HCT116 (cell line): ENCODE measurements around the gene CFAP43. TPM values are rescaled to one million over a fixed set of nuclear protein-coding genes. Genes with fewer than 3 reads are reported as not detected.
A peak's percentile ranks its signal among the peaks of the same experiment; 100 is the strongest.

Source experiments
- ATAC-seq: fragments of 200-7000 bp; cut with Tn5 transposase; 2 replicates; pipeline ENCODE4 v1.9.1; 2020; ENCODE audit warnings: mild to moderate bottlenecking, moderate library complexity
- BruUV-seq: library from RNA; stranded (reverse); fragments of 400-500 nt; replicated peaks from 2 replicates; lab custom pipeline; 2021; lab: Mats Ljungman, UMichigan
- CTCF ChIA-PET: fragments of 300-600 bp; sonication (Branson Sonifier 250); formaldehyde crosslinking; loops from one replicate; lab custom pipeline; 2021; ENCODE audit warnings: antibody characterized with exemption; lab: Charles Lee
- POLR2A ChIA-PET: fragments of 300-600, 350-600 bp; sonication (Branson Sonifier 250); formaldehyde crosslinking; loops from one replicate; lab custom pipeline; 2021; ENCODE audit warnings: antibody characterized with exemption; lab: Charles Lee
- RAD21 ChIA-PET, 2 experiments: fragments of 300-600 bp; sonication (Branson Sonifier 250); formaldehyde crosslinking; loops; one replicate each; lab custom pipeline; 2023; ENCODE audit warnings: low total read pairs in 2 of 2; ENCODE audit not compliant: uncharacterized antibody in 2 of 2, unreplicated experiment in 2 of 2, low non-redundant PET in 1 of 2; lab: Charles Lee
- DNase-seq: peaks from one replicate; pipeline ENCODE4 v3.0.0-alpha.2; 2010; ENCODE audit warnings: low read depth, low spot score
- H2AFZ ChIP-seq: fragments of 200-600 bp; shearing (Covaris generic), sonication (generic); 2 replicates; pipeline ENCODE4 v1.6.1; 2017; ENCODE audit warnings: low read depth, mixed run types, mixed read lengths, antibody characterized with exemption, low read length; ENCODE audit not compliant: poor library complexity, severe bottlenecking
- H3K27ac ChIP-seq: 2 replicates; pipeline ENCODE4 v1.5.1; 2012; ENCODE audit warnings: low read depth, low read length
- H3K27me3 ChIP-seq: fragments of 200-600 bp; sonication (generic); 2 replicates; pipeline ENCODE4 v1.6.1; 2016; ENCODE audit warnings: mixed run types, low read length, mixed read lengths; ENCODE audit not compliant: insufficient read depth
- H3K36me3 ChIP-seq, 2 experiments: fragments of 200-500 bp in 1 of 2; fragments of 200-600 bp in 1 of 2; sonication (Bioruptor generic) in 1 of 2; sonication (generic) in 1 of 2; 2 replicates each; pipeline versions ENCODE4 v1.5.1 to v1.6.1; 2014 to 2016; ENCODE audit warnings: low read length in 2 of 2, inconsistent platforms in 1 of 2, mixed read lengths in 1 of 2, mixed run types in 1 of 2; ENCODE audit not compliant: insufficient read depth in 2 of 2, control insufficient read depth in 1 of 2
- H3K4me1 ChIP-seq, 2 experiments: fragments of 200-600 bp in 1 of 2; sonication (generic) in 1 of 2; 2 replicates each; pipeline versions ENCODE4 v1.5.1 to v1.6.1; 2012 to 2017; ENCODE audit warnings: low read length in 2 of 2, inconsistent platforms in 1 of 2, mild to moderate bottlenecking in 1 of 2, mixed read lengths in 1 of 2, mixed run types in 1 of 2, moderate library complexity in 1 of 2; ENCODE audit not compliant: insufficient read depth in 2 of 2, control insufficient read depth in 1 of 2
- H3K4me2 ChIP-seq: fragments of 200-600 bp; sonication (generic); 2 replicates; pipeline ENCODE4 v1.6.1; 2017; ENCODE audit warnings: mixed run types, low read length, mixed read lengths
- H3K4me3 ChIP-seq, 2 experiments: fragments of 200-600 bp in 1 of 2; sonication (generic) in 1 of 2; replicated peaks in 1 of 2; 2 replicates each; pipeline ENCODE4 v1.5.1; 2011 to 2016; ENCODE audit warnings: low read length in 2 of 2, control low read depth in 1 of 2, low read depth in 1 of 2, mild to moderate bottlenecking in 1 of 2, mixed read lengths in 1 of 2, mixed run types in 1 of 2
- H3K79me2 ChIP-seq: fragments of 200-600 bp; sonication (generic); 2 replicates; pipeline ENCODE4 v1.6.1; 2017; ENCODE audit warnings: mild to moderate bottlenecking, mixed run types, low read length, moderate library complexity, mixed read lengths; ENCODE audit not compliant: insufficient read depth
- H3K9ac ChIP-seq: fragments of 200-600 bp; sonication (generic); 2 replicates; pipeline ENCODE4 v1.6.1; 2016; ENCODE audit warnings: low read length, mixed read lengths
- H3K9me2 ChIP-seq: fragments of 200-600 bp; sonication (generic), shearing (Covaris generic); 2 replicates; pipeline ENCODE4 v1.6.1; 2017; ENCODE audit warnings: mixed run types, mild to moderate bottlenecking, moderate library complexity; ENCODE audit not compliant: insufficient read depth
- H3K9me3 ChIP-seq, 2 experiments: fragments of 200-500 bp in 1 of 2; fragments of 200-600 bp in 1 of 2; sonication (Bioruptor generic) in 1 of 2; sonication (generic) in 1 of 2; 2 replicates each; pipeline ENCODE4 v1.6.1; 2014 to 2017; ENCODE audit warnings: low read length in 2 of 2, mixed read lengths in 2 of 2, inconsistent platforms in 1 of 2, low read depth in 1 of 2, mild to moderate bottlenecking in 1 of 2, mixed run types in 1 of 2, moderate library complexity in 1 of 2; ENCODE audit not compliant: control insufficient read depth in 1 of 2, insufficient read depth in 1 of 2
- H4K20me1 ChIP-seq: fragments of 200-600 bp; sonication (generic), shearing (Covaris generic); 2 replicates; pipeline ENCODE4 v1.6.1; 2017; ENCODE audit warnings: mixed run types, mild to moderate bottlenecking, moderate library complexity; ENCODE audit not compliant: insufficient read depth
- ELF1 ChIP-seq: IDR thresholded peaks from 2 replicates; pipeline ENCODE4 v1.6.1; 2012; ENCODE audit warnings: low read depth, borderline replicate concordance
- POLR2AphosphoS5 ChIP-seq: IDR thresholded peaks from 2 replicates; pipeline ENCODE4 v1.6.1; 2011; ENCODE audit warnings: mild to moderate bottlenecking, low read depth, low read length, moderate library complexity
- ZFX ChIP-seq: fragments of 450-650 bp; IDR thresholded peaks from 2 replicates; pipeline ENCODE4 v1.6.1; 2017
- intact Hi-C: fragments of 100-400 bp; cut with micrococcal nuclease; formaldehyde crosslinking; loops from 2 replicates; pipeline ENCODE4 v1.10.0; 2022
- total RNA-seq: library from RNA; stranded (reverse); gene quantifications from one replicate; pipeline ENCODE4 v1.2.1, GENCODE V29; 2021; ENCODE audit not compliant: unreplicated experiment

Gene CFAP43
- total RNA-seq, 1 experiment from 2014 or later = 4.0 TPM

- Histone ChIP-seq H3K4me2 (no peak overlapping the region), H3K27ac (no peak overlapping the region), H3K27me3 (no peaks in the 10 kb centered on the region), H3K4me1 (peaks cover 4 to 26% of the 10 kb centered on the region in 2 experiments; a peak in 3 of 4 replicates), H3K79me2 (peaks cover 88% of the 10 kb centered on the region), H3K9me2 (no peaks in the 10 kb centered on the region), H4K20me1 (0 out of 2 replicates have a peak, but pooled peaks cover 9% of the 10 kb centered on the region), H3K9me3 (no peaks in the 10 kb centered on the region), H2AFZ (no peak overlapping the region), H3K4me3 (no peak overlapping the region), H3K36me3 (peaks cover 69 to 70% of the 10 kb centered on the region in 2 experiments), H3K9ac (no peak overlapping the region)
- CTCF ChIA-PET = interaction anchor here (0.8 kb wide), 1 partner anchor 10 kb away, joined by 4 read pairs; no protein-coding TSS in a partner anchor
- ATAC-seq (no peak), DNase-seq (no peak)
- RAD21 ChIA-PET = no interaction called here
- TF ChIP-seq ELF1 = no peak
- intact Hi-C loops = loop anchor here (5.0 kb wide), 1 partner anchor 142 kb away; the partner anchor contains the start of gene SFR1
- BruUV-seq = no TSS peak
- POLR2A ChIA-PET = no interaction called here
Observed at GRCh38 chr10:104264783-104265182, 32.6 kb upstream of the CFAP43 start.

DNA sequence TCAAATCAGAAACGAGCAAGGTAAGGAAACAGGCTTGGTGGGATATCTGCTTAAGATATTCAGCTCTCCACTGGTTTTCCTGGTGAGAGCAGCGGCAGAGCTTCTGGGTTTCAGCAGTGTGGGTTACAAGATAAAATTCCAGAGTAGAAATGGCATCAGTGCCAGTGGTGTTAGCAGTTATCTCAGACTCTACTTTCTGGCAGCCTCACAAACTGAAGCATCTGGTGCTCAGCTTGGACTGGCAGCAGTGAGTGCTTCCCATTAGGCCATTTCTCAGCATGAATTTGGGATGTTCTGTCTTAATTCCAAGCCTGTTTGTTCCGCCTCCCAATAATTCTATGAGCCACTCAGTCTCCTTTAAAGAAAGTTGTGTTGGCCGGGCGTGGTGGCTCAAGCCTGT, 29.9 kb upstream of the CFAP43 start:
- H3K27ac ChIP-seq = no peak overlapping the region
- CTCF ChIA-PET = interaction anchor here (2.4 kb wide), 1 partner anchor 13 kb away, joined by 8 read pairs; no protein-coding TSS in a partner anchor
- no peaks in the 10 kb centered on the region for H3K9me3 ChIP-seq
- H3K27me3 ChIP-seq = no peaks in the 10 kb centered on the region
- H3K36me3 ChIP-seq = peaks cover 81 to 82% of the 10 kb centered on the region in 2 experiments
- DNase-seq (no peak), ATAC-seq (no peak)
- H3K79me2 ChIP-seq = peaks cover 97% of the 10 kb centered on the region
- POLR2A ChIA-PET = interaction anchor here (1.2 kb wide), 1 partner anchor 13 kb away, joined by 3 read pairs; no protein-coding TSS in a partner anchor
- no peak overlapping the region for H3K9ac ChIP-seq
- no peak for TF ChIP-seq ZFX
- TF ChIP-seq POLR2AphosphoS5 = 0 out of 2 replicates have a peak, but pooled peaks have one; percentile 6
- no peak overlapping the region for H3K4me3 ChIP-seq
- H2AFZ ChIP-seq = no peak overlapping the region
- H3K4me1 ChIP-seq = peaks cover 0 to 8% of the 10 kb centered on the region in 2 experiments; a peak in 1 of 4 replicates
- intact Hi-C loops = no loop called here
- RAD21 ChIA-PET = no interaction called here
- H3K9me2 ChIP-seq = no peaks in the 10 kb centered on the region
- H4K20me1 ChIP-seq = 0 out of 2 replicates have a peak, but pooled peaks cover 9% of the 10 kb centered on the region
- no TSS peak for BruUV-seq
- H3K4me2 ChIP-seq = no peak overlapping the region
